Activated CD4-positive, alpha-beta T cell treated with anti-CD3 and anti-CD28 coated beads, Interleukin-2, Interleukin-6, amounts not matched to agents 100 ng/mL and 50 ng/mL, durations not matched to agents 16 hours and 8 hours (primary cell): ENCODE results near the gene HACD3.
"Not testable (repeated sequence)": the region's sequence is repeated elsewhere in the genome, so short reads cannot be mapped to it uniquely, and the experiment has no call there.

ENCODE experiments used
- DNase-seq: peaks from one replicate; pipeline ENCODE4 v3.0.0-alpha.2; 2020

The HACD3 gene

DNA sequence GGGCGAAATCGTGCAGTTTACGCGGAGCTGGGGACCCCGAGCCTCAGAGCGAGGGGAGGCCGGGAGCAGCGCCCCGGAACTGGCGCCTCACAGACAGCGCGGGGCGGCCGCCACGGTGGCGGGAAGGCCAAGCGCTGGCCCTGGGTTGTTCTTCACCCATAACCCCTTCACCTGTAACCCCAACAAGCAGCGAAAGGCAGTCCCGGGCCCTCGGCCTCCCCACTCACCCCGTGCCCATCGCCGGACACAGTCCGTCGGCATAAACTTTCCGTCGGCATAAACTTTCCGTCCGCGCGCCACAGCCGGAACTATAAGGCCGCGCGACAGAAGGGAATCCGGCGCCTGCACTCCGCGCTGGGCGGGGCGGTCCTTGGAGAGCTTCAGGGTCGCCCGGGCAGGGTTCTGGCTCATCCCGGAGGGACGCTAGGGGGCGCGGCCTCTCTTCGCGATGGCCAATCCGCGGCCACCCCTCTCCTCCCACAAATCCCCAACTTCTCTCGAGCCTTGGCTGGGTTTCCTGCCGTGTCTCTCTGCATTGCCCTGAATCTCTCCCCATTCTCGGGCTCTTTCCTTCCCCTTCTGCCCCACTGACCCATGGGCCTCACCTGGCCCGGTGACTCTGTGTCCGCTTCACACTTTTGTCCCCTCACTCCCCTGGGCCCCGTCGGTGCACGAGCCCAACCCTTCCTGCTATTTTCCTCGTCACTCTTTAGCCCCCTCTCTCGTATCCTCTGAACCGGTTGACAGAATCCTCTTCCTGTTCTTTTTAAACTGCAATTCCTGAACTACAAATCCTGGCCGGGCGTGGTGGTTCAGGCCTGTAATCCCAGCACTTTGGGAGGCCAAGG is 80.8 kb downstream of the HACD3 start, which contains the start of gene INTS14:
Gene INTS14, minus strand, starts transcription at position 261 of the 848 bp plus-strand sequence. CDS start 3,751 bp downstream, outside the sequence.
- DNase-seq, result peak; percentile 98

GRCh38 chr15:65611888-65612615 is 81.8 kb downstream of the HACD3 start:
- DNase-seq, result no peak

GRCh38 chr15:65612616-65612946 is 82.3 kb downstream of the HACD3 start:
- DNase-seq, result peak; percentile 13

- no peak for DNase-seq
Measured at GRCh38 chr15:65612949-65613744, 82.9 kb downstream of the HACD3 start.

GRCh38 chr15:65615887-65616286 is 85.6 kb downstream of the HACD3 start:
- DNase-seq, result not testable (repeated sequence)

- DNase-seq, result no peak
Measured at GRCh38 chr15:65618560-65619109, 88.4 kb downstream of the HACD3 start.

GRCh38 chr15:65619626-65620290 is 89.5 kb downstream of the HACD3 start:
- DNase-seq, result no peak

- no peak for DNase-seq
Measured at GRCh38 chr15:65620833-65621232, 90.6 kb downstream of the HACD3 start.

DNA sequence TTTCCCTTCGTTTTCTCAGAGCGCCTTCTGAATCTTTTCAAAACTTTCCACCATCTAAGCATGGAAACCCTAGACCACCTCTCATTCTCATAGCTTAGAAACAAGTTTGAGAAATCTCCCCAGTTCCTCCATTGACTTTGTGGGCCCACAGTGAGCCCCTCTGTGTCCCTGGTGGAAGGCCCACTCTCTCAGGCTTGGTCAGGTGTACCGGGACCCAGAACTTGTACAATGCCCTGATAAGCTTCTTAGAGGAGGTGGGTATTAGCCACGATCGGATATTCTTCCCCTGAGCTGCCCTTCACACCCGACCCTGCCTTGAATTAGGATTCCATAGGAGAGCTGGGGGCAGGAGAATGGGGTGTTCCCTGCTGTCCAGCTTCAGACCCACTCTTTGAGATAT is 91.4 kb downstream of the HACD3 start, which contains the start of gene SLC24A1:
Gene SLC24A1, plus strand, starts transcription at position 301 of the 400 bp plus-strand sequence. CDS start 2,143 bp downstream, outside the sequence.
- DNase-seq, result no peak

DNA sequence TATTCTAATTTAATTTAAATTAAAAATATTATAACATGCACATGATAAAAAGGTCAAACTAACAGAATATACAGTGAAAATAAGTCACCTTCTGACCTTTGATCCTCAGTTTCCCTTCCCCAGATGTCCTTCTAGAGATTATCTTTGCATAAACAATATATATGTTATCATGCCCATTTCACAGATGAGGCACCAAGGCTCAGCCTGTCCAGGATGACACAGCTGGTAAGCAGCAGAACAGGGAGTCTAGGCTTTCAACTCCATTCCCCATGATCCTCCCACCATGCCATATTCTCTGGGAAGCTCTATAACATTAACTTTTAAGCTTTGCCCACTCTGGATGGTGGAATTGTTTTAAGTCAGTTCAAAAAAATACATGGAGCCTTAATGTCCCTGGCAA is 92.8 kb downstream of the HACD3 start:
- DNase-seq, result no peak

DNA sequence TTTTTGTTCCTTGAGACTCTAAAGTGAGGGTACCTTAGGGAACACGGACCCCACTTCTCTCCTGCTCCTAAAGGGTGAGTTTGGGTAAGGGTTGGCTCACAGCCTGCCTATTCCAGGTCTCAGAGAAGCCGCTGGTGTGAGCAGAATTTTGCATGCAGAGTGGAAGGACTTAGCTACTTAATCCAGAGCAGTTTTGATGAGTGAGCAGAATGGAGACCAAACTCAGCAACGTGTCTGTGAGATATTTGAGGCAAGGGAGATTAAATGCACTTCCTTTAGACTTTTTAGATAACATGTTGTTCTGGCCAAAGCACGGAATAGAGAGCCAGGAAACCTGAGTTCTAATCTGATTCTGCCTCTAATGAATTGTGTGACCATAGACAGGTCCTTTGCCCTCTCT is 96.6 kb downstream of the HACD3 start:
- DNase-seq, result no peak
